GM12878 (cell line): ENCODE data around the gene IGSF23. TPM values are rescaled to one million over a fixed set of nuclear protein-coding genes. Genes with fewer than 3 reads are reported as not detected.

Experiments
- ATAC-seq: fragments of 200-7000 bp; cut with Tn5 transposase; 3 replicates; pipeline ENCODE4 v1.9.1; 2020; ENCODE audit warnings: mild to moderate bottlenecking, moderate library complexity
- BruUV-seq: library from RNA; stranded (reverse); fragments of 400-500 nt; replicated peaks from 2 replicates; lab custom pipeline; 2021; lab: Mats Ljungman, UMichigan
- CTCF ChIA-PET: fragments of 300-600 bp; sonication (Branson Sonifier 250); formaldehyde crosslinking; extraction: SDS; loops from one replicate; lab custom pipeline; 2021; ENCODE audit warnings: inconsistent platforms; lab: Yijun Ruan, JAX
- POLR2A ChIA-PET: fragments of 350-600 bp; formaldehyde crosslinking; extraction: SDS; loops from one replicate; lab custom pipeline; 2021; ENCODE audit warnings: inconsistent platforms; lab: Charles Lee
- RAD21 ChIA-PET: fragments of 300-600 bp; sonication (Branson Sonifier 250); formaldehyde crosslinking; loops from one replicate; lab custom pipeline; 2023; ENCODE audit warnings: antibody characterized with exemption; ENCODE audit not compliant: unreplicated experiment; lab: Charles Lee
- SMC1A ChIA-PET: fragments of 300-600 bp; sonication (Branson Sonifier 250); formaldehyde crosslinking; loops from one replicate; lab custom pipeline; 2023; ENCODE audit not compliant: unreplicated experiment, uncharacterized antibody; lab: Charles Lee
- DNase-seq: peaks from one replicate; pipeline ENCODE4 v3.0.0-alpha.2; 2011; ENCODE audit warnings: low read depth, low spot score
- FAIRE-seq: peaks from 3 replicates; lab custom pipeline; 2011; peaks lifted over from hg19 to GRCh38; lab: Jason Lieb, UNC
- H2AFZ ChIP-seq: 2 replicates; pipeline ENCODE4 v1.6.0; 2011; ENCODE audit warnings: low read depth, low read length, control low read depth; ENCODE audit not compliant: control insufficient read depth
- H3K27ac ChIP-seq: 2 replicates; pipeline ENCODE4 v1.5.1; 2011; ENCODE audit warnings: control low read depth; ENCODE audit not compliant: control insufficient read depth, insufficient read depth
- H3K27me3 ChIP-seq, 2 experiments: replicated peaks in 1 of 2; 2 replicates each; pipeline versions ENCODE4 v1.6.0 to v1.6.1; 2011; ENCODE audit warnings: low read length in 1 of 2; ENCODE audit not compliant: control insufficient read depth in 2 of 2, insufficient read depth in 2 of 2
- H3K36me3 ChIP-seq, 2 experiments: 2 replicates each; pipeline ENCODE4 v1.5.1; 2011; ENCODE audit warnings: low read length in 1 of 2; ENCODE audit not compliant: control insufficient read depth in 2 of 2, insufficient read depth in 2 of 2
- H3K4me1 ChIP-seq: 2 replicates; pipeline ENCODE4 v1.6.1; 2011; ENCODE audit warnings: mild to moderate bottlenecking, low read length, moderate library complexity, mixed read lengths; ENCODE audit not compliant: control insufficient read depth, insufficient read depth
- H3K4me2 ChIP-seq: 2 replicates; pipeline ENCODE4 v1.6.0; 2011; ENCODE audit warnings: control low read depth; ENCODE audit not compliant: control insufficient read depth, insufficient read depth
- H3K4me3 ChIP-seq: fragments of 200-600 bp; sonication (generic); 2 replicates; pipeline ENCODE4 v1.5.1; 2016
- H3K79me2 ChIP-seq: 2 replicates; pipeline ENCODE4 v1.6.0; 2011; ENCODE audit warnings: low read length; ENCODE audit not compliant: control insufficient read depth, insufficient read depth
- H3K9ac ChIP-seq: 2 replicates; pipeline ENCODE4 v1.8.0; 2011; ENCODE audit warnings: low read length, control low read depth, mixed read lengths; ENCODE audit not compliant: control insufficient read depth, insufficient read depth
- H3K9me3 ChIP-seq: replicated peaks from 3 replicates; pipeline ENCODE4 v1.5.1; 2011; ENCODE audit warnings: mild to moderate bottlenecking, low read length; ENCODE audit not compliant: control insufficient read depth, insufficient read depth
- H4K20me1 ChIP-seq: 2 replicates; pipeline ENCODE4 v1.6.0; 2011; ENCODE audit not compliant: control insufficient read depth, insufficient read depth
- ATF7 ChIP-seq: fragments of 450-650 bp; IDR thresholded peaks from 2 replicates; pipeline ENCODE4 v1.6.1; 2016; ENCODE audit warnings: low read depth, mild to moderate bottlenecking
- BCLAF1 ChIP-seq: fragments of 450-650 bp; IDR thresholded peaks from 2 replicates; pipeline ENCODE4 v1.6.1; 2017; ENCODE audit warnings: antibody characterized with exemption, mild to moderate bottlenecking, moderate library complexity
- CBX3 ChIP-seq: fragments of 200-600 bp; sonication (generic); IDR thresholded peaks from 2 replicates; pipeline ENCODE4 v1.6.1; 2016; ENCODE audit warnings: low read depth, borderline replicate concordance
- EED ChIP-seq: sonication (generic); IDR thresholded peaks from 2 replicates; pipeline ENCODE4 v1.6.1; 2016; ENCODE audit warnings: antibody characterized with exemption, low read depth
- RB1 ChIP-seq: fragments of 450-650 bp; formaldehyde crosslinking; IDR thresholded peaks from 2 replicates; pipeline ENCODE4 v1.6.1; 2017; ENCODE audit warnings: mild to moderate bottlenecking, borderline replicate concordance
- RELA ChIP-seq: fragments of 450-650 bp; IDR thresholded peaks from 2 replicates; pipeline ENCODE4 v1.8.0; 2014; ENCODE audit warnings: borderline replicate concordance; ENCODE audit not compliant: partially characterized antibody
- RUNX3 ChIP-seq: IDR thresholded peaks from 2 replicates; pipeline ENCODE4 v1.6.1; 2012; ENCODE audit warnings: low read length, inconsistent platforms
- SKIL ChIP-seq: fragments of 450-650 bp; IDR thresholded peaks from 2 replicates; pipeline ENCODE4 v1.6.1; 2017; ENCODE audit warnings: mild to moderate bottlenecking, low read depth, inconsistent platforms; ENCODE audit not compliant: poor library complexity, severe bottlenecking
- SMARCA5 ChIP-seq: fragments of 450-650 bp; IDR thresholded peaks from 2 replicates; pipeline ENCODE4 v1.6.1; 2017; ENCODE audit warnings: mild to moderate bottlenecking
- SUPT20H ChIP-seq: IDR thresholded peaks from 2 replicates; pipeline ENCODE4 v1.6.1; 2011; ENCODE audit warnings: low read depth, mild to moderate bottlenecking, low read length, moderate library complexity, borderline replicate concordance; ENCODE audit not compliant: control insufficient read depth
- USF1 ChIP-seq: IDR thresholded peaks from 2 replicates; pipeline ENCODE4 v1.6.1; 2011; ENCODE audit warnings: borderline replicate concordance, low read depth, mild to moderate bottlenecking, moderate library complexity, mixed read lengths, low read length; ENCODE audit not compliant: insufficient read depth; ENCODE audit errors: extremely low read length
- YBX1 ChIP-seq: fragments of 450-650 bp; IDR thresholded peaks from 2 replicates; pipeline ENCODE4 v1.6.1; 2016; ENCODE audit warnings: antibody characterized with exemption
- ZBTB11 ChIP-seq: fragments of 450-650 bp; formaldehyde crosslinking; IDR thresholded peaks from 2 replicates; pipeline ENCODE4 v1.5.0; 2022; ENCODE audit warnings: mild to moderate bottlenecking, missing genetic modification characterization
- ZNF217 ChIP-seq: fragments of 450-650 bp; IDR thresholded peaks from 2 replicates; pipeline ENCODE4 v1.6.1; 2017; ENCODE audit warnings: antibody characterized with exemption, mild to moderate bottlenecking
- WGBS: methylation state at CpG from one replicate; pipeline ENCODE4 v1.1.6; 2016; ENCODE audit warnings: low lambda C conversion rate; ENCODE audit not compliant: insufficient replicate concordance, insufficient coverage; ENCODE audit errors: missing lambda C conversion rate; 5-methylcytosine and 5-hydroxymethylcytosine counted together
- in situ Hi-C: fragments of 300-500 bp; cut with MboI; formaldehyde crosslinking; loops from 9 replicates; pipeline ENCODE4 v1.14.3; 2018; ENCODE audit warnings: mixed read lengths
- intact Hi-C: fragments of 100-400 bp; cut with micrococcal nuclease; formaldehyde crosslinking; loops from one replicate; pipeline ENCODE4 v1.14.2; 2022; ENCODE audit not compliant: unreplicated experiment
- polyA plus RNA-seq, 11 experiments: library from polyadenylated mRNA; depleted of rRNA in 4 of 11; unstranded in 6 of 11; stranded (reverse) in 5 of 11; fragments of >200 nt; fragmentation: Nextera tagmentation in 4 of 11; fragmentation: Illumina TruSeq in 1 of 11; extraction: Ambion mirVana in 4 of 11; extraction: Trizol in 1 of 11; gene quantifications; 1 replicate in 1 of 11; 2 replicates in 10 of 11; pipeline versions ENCODE4 v1.2.1 to v1.2.3, GENCODE V29; 2011 to 2016; ENCODE audit warnings: inconsistent platforms in 2 of 11, missing spikeins in 2 of 11, low read depth in 1 of 11
- total RNA-seq, 4 experiments: library from RNA; depleted of rRNA in 3 of 4; stranded (reverse); fragments of >200 nt in 3 of 4; fragmentation: Illumina TruSeq in 1 of 4; extraction: Trizol in 1 of 4; gene quantifications; 2 replicates each; pipeline versions ENCODE4 v1.2.1 to v1.2.3, GENCODE V29; 2013 to 2021

The IGSF23 gene
- total and polyA plus RNA-seq, 10 of the 15 experiments (the other 5 are each of a cell fraction or from before 2014, with no cell fraction given): not detected

- no peak overlapping the region for H3K4me2 ChIP-seq
- no peaks in the 10 kb centered on the region for H3K36me3 ChIP-seq
- no peak overlapping the region for H2AFZ ChIP-seq
- no peak for TF ChIP-seq ZNF217
- TF ChIP-seq SUPT20H: no peak
- TF ChIP-seq USF1: no peak
- no peak for TF ChIP-seq BCLAF1
- TF ChIP-seq RUNX3: no peak
- TF ChIP-seq EED: no peak
- no peak for TF ChIP-seq SMARCA5
- no peak for TF ChIP-seq RB1
- no peak for TF ChIP-seq YBX1
- no peak for TF ChIP-seq ATF7
- no peak for TF ChIP-seq ZBTB11 (CRISPR knock-in tag)
- no peak for TF ChIP-seq SKIL
- no peak for TF ChIP-seq CBX3
- TF ChIP-seq RELA: no peak
- TF ChIP-seq, all 136 proteins: peak for 0
- 54% methylated on average over 5 of the region's 5 CpGs for WGBS
- intact Hi-C loops (no loop called here), in situ Hi-C loops (no loop called here)
- no peaks in the 10 kb centered on the region for H3K9me3 ChIP-seq
- no peaks in the 10 kb centered on the region for H3K27me3 ChIP-seq
- no peaks in the 10 kb centered on the region for H4K20me1 ChIP-seq
- no peaks in the 10 kb centered on the region for H3K4me1 ChIP-seq
- no peak for DNase-seq
- ChIA-PET POLR2A (no interaction called here), SMC1A (no interaction called here), CTCF (interaction anchor here (1.2 kb wide), 1 partner anchor 9 kb away, joined by 4 read pairs; no protein-coding TSS in a partner anchor), RAD21 (no interaction called here)
- H3K79me2 ChIP-seq: no peaks in the 10 kb centered on the region
- no peak for ATAC-seq
- BruUV-seq: no TSS peak
- H3K27ac ChIP-seq: no peak overlapping the region
- no peak overlapping the region for H3K9ac ChIP-seq
- no peak for FAIRE-seq
- no peak overlapping the region for H3K4me3 ChIP-seq
These were observed 33.5 kb upstream of the IGSF23 start for GRCh38 chr19:44579663-44580365.
